Hematopoietic multipotent progenitor cell (in vitro differentiated cells): ENCODE data around the gene BBS2. TPM values are rescaled to one million over a fixed set of nuclear protein-coding genes. Genes with fewer than 3 reads are reported as not detected.

ENCODE experiments used
- DNase-seq, 3 donors: peaks; one replicate each; pipeline ENCODE4 v3.0.0-alpha.2; 2011 to 2015; ENCODE audit warnings: low read depth in 2 of 3, low spot score in 2 of 3
- total RNA-seq: library from RNA; depleted of rRNA; stranded (reverse); fragments of >200 nt; gene quantifications from one replicate; pipeline ENCODE4 v1.2.3, GENCODE V29; 2012

BBS2 gene
- total RNA-seq, 1 donor = 35.0 TPM

- no peak for DNase-seq
Measured at GRCh38 chr16:56436258-56436657, 83.6 kb downstream of the BBS2 start.

Other genes starting within 250 kb of the BBS2 start
- 197 TPM for gene AMFR, start 94.5 kb downstream of the BBS2 start, total RNA-seq
- 34.5 TPM for gene NUDT21, start 68.7 kb downstream of the BBS2 start, total RNA-seq
- gene OGFOD1, start 68.5 kb downstream of the BBS2 start, total RNA-seq = 15.6 TPM
- gene MT4, start 45.0 kb upstream of the BBS2 start, total RNA-seq = not detected
- gene MT3, start 69.5 kb upstream of the BBS2 start, total RNA-seq = not detected
- gene MT2A, start 88.6 kb upstream of the BBS2 start, total RNA-seq = 21.8 TPM
- 6.5 TPM for gene MT1E, start 105.8 kb upstream of the BBS2 start, total RNA-seq
- gene MT1M, start 112.6 kb upstream of the BBS2 start, total RNA-seq = not detected
- gene MT1A, start 118.6 kb upstream of the BBS2 start, total RNA-seq = not detected
- gene MT1B, start 131.9 kb upstream of the BBS2 start, total RNA-seq = not detected
- gene MT1F, start 137.9 kb upstream of the BBS2 start, total RNA-seq = 4.6 TPM
- gene MT1G, start 148.0 kb upstream of the BBS2 start, total RNA-seq = 5.9 TPM
- gene MT1H, start 149.8 kb upstream of the BBS2 start, total RNA-seq = not detected
- gene MT1X, start 162.4 kb upstream of the BBS2 start, total RNA-seq = 54.1 TPM
- gene NUP93, start 210.1 kb upstream of the BBS2 start, total RNA-seq = 59.8 TPM